HFF-Myc (cell line): ENCODE data around the gene A1BG.

ENCODE experiments used
- DNase-seq: peaks from one replicate; pipeline ENCODE4 v3.0.0-alpha.2; 2011; ENCODE audit warnings: low read depth; ENCODE audit errors: extremely low read depth
- H3K4me3 ChIP-seq: replicated peaks from 2 replicates; pipeline ENCODE4 v1.5.1; 2011; ENCODE audit warnings: low read depth, mild to moderate bottlenecking, control low read depth, low read length
- TF ChIP-seq, protein P1 (sequence below): IDR thresholded peaks from 2 replicates; pipeline ENCODE4 v1.5.1; 2012; ENCODE audit warnings: mild to moderate bottlenecking, low read depth, low read length, control low read depth; ENCODE audit errors: missing control alignments

Gene A1BG

DNA sequence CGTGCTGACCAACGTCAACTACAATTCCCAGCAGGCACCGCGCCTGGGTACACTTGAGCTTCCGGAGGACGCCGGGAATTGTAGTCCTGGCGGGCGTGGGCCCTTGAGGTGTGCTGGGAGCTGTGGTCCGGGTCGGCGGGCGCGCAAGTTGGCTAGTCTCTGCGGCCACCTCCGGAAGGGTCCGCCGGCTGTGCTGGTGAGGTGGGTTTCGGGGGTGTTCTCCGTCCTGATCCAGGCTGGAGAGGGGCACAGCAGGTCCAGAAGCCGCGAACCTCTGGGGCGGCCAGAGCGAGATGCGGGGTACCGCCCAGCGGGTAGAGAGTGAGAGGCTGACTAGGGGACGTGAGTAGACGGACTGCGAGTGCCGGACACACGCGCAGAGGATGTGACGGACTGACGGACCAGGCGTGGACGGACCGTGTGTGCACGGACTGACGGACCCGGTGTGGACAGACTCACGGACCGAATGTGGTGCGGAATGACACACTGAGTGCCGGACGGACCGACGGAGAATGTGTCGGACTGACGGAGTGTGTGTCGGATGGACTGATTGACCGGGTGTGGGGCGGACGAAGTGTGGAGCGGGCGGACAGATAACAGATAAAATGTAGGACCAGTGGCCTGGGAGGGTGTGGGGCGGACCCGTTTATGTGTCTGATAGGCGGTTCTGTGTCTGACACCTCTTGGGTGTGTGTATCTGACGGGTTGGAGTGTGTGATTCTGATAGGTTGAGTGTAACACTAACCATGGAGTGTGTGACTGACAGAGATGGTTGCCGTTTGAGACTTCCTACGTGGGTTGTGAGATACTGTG is 26.2 kb downstream of the A1BG start, which contains the start of gene ZSCAN22:
TSS of gene ZSCAN22 (plus strand) at position 81 of the 813 bp plus-strand sequence. CDS start 7,809 bp downstream, outside the sequence.
- H3K4me3 ChIP-seq, result peak within 1 kb of the TSS; percentile 78
- TF ChIP-seq, protein P1, sequence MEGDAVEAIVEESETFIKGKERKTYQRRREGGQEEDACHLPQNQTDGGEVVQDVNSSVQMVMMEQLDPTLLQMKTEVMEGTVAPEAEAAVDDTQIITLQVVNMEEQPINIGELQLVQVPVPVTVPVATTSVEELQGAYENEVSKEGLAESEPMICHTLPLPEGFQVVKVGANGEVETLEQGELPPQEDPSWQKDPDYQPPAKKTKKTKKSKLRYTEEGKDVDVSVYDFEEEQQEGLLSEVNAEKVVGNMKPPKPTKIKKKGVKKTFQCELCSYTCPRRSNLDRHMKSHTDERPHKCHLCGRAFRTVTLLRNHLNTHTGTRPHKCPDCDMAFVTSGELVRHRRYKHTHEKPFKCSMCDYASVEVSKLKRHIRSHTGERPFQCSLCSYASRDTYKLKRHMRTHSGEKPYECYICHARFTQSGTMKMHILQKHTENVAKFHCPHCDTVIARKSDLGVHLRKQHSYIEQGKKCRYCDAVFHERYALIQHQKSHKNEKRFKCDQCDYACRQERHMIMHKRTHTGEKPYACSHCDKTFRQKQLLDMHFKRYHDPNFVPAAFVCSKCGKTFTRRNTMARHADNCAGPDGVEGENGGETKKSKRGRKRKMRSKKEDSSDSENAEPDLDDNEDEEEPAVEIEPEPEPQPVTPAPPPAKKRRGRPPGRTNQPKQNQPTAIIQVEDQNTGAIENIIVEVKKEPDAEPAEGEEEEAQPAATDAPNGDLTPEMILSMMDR, result no peak
- DNase-seq, result peak; percentile 86

DNA sequence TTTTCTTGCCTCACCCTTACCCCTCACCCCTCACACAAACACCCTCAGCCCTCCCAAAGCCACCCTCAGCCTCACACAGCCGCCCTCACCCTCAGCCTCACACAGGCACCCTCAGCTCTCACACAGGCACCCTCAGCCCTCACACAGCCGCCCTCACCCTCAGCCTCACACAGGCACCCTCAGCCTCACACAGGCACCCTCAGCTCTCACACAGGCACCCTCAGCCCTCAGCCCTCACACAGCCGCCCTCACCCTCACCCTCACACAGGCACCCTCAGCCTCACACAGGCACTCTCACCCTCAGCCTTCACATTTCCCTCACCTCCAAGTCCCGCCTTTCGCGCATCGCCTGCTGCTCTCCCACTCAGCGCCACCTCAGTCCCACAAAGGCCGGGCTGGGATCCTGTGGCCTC is 26.8 kb downstream of the A1BG start:
- peak overlapping the region; percentile 78 for H3K4me3 ChIP-seq
- DNase-seq, result no peak
- TF ChIP-seq, protein P1, result no peak

DNA sequence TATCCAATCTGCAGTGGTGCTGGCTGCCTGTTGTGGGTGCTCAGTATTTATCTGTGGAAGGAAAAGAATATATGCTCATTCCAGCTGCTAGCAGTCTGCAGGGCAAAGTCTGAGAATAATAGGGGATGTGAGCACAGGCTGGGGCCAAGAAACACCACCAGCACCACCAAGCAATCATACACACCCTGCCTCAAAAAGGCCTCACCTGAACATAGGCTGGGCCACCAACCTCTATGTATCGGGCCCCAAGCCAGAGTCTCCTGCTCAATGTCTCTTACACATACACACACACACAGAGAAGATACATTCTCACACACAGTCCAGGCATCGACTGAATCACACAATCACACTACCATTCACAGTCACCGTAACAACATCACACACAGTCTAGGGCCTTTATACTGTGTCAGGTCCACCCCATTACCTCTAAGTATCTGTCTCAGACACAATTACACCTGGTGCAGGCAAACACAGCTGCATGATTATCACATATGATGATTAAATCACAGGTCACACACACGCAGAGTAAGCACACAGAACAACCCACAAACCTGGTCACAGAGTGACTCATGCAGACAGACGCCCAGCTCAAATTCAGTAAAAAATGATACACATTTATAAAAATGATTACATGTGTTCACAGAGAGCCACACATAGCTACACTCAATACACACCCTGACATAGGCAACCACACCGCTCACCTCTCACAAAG is 27.8 kb downstream of the A1BG start:
- TF ChIP-seq, protein P1, result no peak
- H3K4me3 ChIP-seq, result peak overlapping the region; percentile 78
- no peak for DNase-seq

DNA sequence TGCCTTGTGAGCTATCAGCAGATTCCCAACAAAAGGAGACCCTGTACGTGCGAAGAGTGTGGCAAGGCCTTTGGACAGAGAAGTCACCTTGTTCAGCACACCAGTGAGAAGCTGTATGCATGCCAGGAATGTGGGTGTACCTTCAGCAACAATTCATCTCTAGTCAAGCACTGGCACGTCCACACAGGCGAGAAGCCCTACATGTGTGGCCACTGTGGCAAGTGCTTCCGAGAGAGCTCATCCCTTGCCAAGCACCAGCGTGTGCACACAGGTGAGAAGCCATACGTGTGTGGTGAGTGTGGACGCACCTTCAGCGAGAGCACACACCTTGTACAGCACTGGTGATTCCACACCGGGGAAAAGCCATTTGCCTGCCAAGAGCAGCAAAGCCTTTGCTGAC is 34.1 kb downstream of the A1BG start:
- H3K4me3 ChIP-seq, result no peak overlapping the region
- TF ChIP-seq, protein P1, result no peak
- DNase-seq, result no peak

DNA sequence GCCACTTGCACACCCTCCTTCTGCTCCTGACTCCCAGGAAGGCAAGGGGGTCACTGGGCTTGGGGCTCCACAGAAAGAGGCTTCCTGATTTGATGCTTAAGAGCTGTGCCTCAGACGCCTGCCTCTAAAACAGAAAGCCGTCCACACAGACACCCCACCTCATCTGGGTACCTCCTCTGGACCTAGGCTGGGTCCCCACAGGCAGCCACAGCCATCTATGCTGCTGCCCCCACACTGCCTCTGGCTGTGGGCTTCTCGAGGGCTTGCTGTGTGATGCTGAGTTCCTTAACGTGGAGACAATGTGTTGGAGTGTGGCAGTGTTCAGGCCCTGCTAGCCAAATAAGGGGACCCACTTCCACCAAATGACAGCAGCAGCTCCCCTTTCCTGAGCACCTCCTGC is 35.0 kb downstream of the A1BG start:
- TF ChIP-seq, protein P1, result no peak
- H3K4me3 ChIP-seq, result no peak overlapping the region
- no peak for DNase-seq

DNA sequence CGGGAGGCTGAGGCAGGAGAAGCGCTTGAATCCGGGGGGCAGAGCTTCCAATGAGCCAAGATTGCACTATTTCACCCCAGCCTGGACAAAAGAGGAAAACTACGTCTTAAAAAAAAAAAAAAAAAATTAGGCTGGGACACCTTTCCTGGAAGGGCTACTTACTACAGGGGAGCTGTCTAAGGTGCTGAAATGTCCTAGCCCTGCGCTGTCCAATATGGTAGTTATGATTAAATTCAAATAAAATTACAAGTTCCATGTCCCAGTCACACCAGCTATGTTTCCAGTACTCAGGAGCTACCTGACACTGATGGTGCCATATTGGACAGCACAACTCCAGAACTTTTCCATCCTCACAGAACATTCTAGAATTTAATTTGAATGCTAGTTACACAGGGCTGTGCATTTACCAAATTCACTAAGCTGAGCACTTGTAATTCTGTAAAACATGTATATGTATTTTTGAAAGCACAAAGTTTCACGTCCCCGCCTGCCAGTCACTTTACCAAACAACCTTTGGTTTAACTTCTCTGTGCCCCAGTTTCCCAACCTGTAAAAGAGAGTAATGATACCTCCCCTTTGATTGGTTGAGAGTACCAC is 35.7 kb downstream of the A1BG start:
- TF ChIP-seq, protein P1, result no peak
- DNase-seq, result peak; percentile 30
- no peak overlapping the region for H3K4me3 ChIP-seq
